ENCODE measurements around the gene SLC25A41.

DNA sequence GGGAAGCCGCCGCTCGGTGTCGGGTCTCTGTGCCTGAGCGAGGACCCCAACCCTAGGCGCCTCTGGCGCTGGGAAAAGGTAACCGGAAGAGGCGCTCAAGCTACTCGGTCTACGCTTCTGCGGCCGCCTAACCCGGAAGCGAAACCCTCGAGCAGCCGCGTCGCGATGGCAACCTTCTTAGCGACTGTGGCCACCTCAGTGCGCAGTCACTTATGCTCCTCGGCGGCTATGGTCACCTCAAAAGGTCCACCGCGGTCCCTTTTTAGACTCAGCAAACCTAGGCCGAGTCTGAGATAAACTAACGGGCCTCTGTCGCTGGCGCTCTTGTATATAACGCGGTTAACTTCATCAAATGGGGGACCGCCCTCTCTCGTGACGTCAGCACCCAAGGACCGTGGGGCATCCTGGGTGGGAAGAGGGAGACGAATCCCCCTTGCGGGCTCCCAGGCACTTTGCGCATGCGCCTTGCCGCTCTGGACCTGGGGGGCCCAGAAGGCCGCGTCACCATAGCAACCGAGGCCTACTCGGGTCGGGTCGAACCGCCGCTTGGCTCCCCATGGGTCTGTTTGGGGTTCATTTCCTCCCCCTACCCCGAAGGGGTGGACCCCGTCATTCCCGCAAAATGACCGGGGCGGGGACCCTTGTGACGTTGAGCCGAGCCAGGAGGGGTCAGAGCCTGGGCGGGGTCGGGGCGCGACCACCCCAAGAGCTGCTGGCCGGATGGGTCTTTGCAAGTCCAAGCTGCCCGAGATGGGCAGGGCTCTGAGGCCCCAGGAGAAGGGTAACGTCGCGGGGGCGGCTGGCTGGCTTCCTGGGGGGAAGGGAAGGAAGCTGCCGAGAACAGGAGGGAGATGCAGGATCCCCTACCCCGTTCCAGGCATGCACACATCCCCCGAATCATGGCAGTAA lies 40.2 kb downstream of the SLC25A41 start, which contains the start of gene GTF2F1:
- TF ChIP-seq EZH2 (IDR thresholded peaks at IDR 0.05; ENCODE audit: borderline replicate concordance, low read length) (no peak), CTCF (conservative IDR thresholded peaks at IDR 0.05 in 1 of 2, IDR thresholded peaks at IDR 0.05 in 1 of 2; ENCODE audit: extremely low read depth in 1 of 2, insufficient read depth in 1 of 2, low read depth in 1 of 2, low read length in 2 of 2) (peak; percentile 2 to 32)
